DMS53 (cell line): ENCODE results near the gene EDC4.

ENCODE experiments used
- DNase-seq: peaks from one replicate; lab custom pipeline; 2025; lab: John Stamatoyannopoulos, UW

The EDC4 gene

DNA sequence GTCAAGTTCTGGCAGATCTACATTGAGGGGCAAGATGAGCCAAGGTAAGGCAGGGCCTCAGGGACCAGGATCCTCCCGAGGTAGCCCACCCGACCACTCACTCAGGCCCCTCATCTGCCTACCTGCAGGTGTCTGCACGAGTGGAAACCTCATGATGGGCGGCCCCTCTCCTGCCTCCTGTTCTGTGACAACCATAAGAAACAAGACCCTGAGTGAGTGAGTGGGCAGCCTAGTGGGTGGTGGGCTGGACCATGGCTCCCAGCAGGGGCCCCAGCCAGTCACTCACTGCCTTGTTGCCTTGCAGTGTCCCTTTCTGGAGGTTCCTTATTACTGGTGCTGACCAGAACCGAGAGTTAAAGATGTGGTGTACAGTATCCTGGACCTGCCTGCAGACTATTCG lies 5.4 kb downstream of the EDC4 start:
- no peak for DNase-seq

DNA sequence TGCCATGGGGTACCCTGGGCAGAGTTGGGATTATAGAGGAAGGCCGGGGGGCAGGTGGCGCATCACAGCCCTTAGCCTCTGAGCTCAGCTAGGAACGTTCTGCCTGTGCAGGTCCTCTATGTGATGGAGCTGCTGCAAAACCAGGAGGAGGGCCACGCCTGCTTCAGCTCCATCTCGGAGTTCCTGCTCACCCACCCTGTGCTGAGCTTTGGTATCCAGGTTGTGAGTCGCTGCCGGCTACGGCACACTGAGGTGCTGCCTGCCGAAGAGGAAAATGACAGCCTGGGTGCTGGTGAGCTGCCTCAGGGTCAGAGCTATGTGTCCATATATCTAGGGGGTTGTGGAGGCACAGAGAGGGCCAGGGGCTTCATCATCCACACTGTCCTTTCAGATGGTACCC lies 6.0 kb downstream of the EDC4 start:
- no peak for DNase-seq

DNA sequence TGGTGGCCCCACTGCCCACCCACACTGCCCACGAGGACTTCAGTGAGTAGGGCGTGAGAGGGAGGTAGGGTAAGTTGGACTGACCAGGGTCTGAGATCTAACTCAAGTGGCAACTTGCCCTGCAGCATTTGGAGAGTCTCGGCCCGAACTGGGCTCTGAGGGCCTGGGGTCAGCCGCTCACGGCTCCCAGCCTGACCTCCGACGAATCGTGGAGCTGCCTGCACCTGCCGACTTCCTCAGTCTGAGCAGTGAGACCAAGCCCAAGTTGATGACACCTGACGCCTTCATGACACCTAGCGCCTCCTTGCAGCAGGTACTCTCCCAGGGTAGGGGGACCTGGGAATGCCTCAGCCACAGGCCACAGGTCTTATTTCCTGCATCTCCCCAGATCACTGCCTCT lies 6.6 kb downstream of the EDC4 start:
- no peak for DNase-seq

DNA sequence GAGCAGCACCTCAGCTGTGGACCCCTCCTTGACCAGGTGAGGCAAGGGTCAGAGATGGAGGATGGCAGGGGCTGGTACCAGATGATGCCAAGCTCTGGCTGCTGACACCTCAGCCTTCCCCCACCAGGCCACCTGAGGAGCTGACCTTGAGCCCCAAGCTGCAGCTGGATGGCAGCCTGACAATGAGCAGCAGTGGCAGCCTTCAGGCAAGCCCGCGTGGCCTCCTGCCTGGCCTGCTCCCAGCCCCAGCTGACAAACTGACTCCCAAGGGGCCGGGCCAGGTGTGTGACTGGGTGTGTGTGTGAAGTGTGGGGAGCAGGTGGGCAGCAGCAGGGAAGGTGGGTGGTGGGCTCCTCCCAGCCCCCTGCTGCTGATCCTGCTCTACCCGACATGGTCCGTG lies 7.1 kb downstream of the EDC4 start:
- no peak for DNase-seq

DNA sequence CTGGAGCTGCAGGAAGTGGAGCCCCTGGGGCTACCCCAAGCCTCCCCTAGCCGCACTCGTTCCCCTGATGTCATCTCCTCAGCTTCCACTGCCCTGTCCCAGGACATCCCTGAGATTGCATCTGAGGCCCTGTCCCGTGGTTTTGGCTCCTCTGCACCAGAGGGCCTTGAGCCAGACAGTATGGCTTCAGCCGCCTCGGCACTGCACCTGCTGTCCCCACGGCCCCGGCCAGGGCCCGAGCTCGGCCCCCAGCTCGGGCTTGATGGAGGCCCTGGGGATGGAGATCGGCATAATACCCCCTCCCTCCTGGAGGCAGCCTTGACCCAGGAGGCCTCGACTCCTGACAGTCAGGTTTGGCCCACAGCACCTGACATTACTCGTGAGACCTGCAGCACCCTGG lies 7.7 kb downstream of the EDC4 start:
- DNase-seq, result no peak

DNA sequence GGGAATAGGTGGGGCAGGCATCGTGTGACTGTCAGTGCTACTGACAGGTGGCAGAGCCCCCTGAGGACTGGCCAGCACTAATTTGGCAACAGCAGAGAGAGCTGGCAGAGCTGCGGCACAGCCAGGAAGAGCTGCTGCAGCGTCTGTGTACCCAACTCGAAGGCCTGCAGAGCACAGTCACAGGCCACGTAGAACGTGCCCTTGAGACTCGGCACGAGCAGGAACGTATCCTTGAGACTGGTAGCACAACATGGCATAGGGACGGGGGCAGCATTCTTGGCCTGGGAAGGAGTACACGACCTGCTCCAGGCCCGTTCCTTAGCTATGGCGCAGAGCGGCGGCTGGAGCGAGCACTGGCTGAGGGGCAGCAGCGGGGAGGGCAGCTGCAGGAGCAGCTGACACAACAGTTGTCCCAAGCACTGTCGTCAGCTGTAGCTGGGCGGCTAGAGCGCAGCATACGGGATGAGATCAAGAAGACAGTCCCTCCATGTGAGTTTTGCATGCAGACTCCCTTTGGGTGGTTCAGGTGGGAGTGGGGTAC lies 8.8 kb downstream of the EDC4 start:
- DNase-seq, result no peak

DNA sequence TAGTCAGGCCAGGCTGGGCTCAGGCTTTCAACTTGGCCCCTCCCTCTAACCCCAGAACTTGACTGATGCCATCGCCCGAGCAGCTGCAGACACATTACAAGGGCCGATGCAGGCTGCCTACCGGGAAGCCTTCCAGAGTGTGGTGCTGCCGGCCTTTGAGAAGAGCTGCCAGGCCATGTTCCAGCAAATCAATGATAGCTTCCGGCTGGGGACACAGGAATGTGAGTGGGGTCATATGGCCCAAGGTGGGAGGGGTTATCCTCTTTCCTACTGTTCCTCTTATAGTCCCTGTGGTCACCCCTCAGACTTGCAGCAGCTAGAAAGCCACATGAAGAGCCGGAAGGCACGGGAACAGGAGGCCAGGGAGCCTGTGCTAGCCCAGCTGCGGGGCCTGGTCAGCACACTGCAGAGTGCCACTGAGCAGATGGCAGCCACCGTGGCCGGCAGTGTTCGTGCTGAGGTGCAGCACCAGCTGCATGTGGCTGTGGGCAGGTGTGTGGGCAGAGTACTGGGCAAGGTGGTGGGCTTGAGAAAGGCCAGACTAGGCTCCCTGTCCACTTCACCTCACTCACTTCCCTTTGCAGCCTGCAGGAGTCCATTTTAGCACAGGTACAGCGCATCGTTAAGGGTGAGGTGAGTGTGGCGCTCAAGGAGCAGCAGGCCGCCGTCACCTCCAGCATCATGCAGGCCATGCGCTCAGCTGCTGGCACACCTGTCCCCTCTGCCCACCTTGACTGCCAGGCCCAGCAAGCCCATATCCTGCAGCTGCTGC lies 9.7 kb downstream of the EDC4 start:
- no peak for DNase-seq

DNA sequence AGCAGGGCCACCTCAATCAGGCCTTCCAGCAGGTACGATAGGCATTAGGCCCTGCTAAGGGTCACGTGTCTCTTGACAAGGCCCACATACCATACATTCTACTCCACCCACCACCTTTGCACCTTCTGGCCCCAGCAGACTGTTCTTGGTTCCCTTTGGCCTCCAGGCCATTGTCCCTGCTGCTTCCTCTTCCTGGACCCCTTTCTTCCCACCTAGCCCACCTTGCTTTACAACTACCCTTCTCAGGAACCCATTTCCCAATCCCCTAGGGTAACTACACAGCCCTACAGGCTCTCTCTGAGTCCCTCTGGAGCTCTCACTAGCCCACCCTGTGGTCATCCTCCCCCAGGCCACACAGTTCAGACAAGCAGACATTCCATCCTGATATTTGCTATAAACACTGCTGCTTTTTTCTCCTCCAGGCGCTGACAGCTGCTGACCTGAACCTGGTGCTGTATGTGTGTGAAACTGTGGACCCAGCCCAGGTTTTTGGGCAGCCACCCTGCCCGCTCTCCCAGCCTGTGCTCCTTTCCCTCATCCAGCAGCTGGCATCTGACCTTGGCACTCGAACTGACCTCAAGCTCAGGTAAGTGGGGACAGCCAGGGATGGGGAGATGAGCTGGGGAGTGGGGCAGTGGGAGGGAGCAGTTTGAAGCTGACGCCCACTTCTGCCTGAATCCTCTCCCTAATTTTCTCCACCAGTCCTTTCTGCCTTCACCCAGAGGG lies 10.5 kb downstream of the EDC4 start:
- no peak for DNase-seq

DNA sequence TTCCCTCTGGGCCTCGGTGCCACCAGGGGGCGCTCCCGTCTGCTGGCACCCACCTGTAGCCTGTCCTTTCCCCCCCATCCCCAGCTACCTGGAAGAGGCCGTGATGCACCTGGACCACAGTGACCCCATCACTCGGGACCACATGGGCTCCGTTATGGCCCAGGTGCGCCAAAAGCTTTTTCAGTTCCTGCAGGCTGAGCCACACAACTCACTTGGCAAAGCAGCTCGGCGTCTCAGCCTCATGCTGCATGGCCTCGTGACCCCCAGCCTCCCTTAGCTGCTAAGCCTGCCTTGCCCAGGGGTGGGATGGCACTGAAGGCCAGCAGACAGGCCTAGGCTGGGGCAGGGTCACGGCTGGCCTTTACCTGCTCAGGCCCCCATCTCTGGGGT lies 11.0 kb downstream of the EDC4 start:
- peak; percentile 72 for DNase-seq

DNA sequence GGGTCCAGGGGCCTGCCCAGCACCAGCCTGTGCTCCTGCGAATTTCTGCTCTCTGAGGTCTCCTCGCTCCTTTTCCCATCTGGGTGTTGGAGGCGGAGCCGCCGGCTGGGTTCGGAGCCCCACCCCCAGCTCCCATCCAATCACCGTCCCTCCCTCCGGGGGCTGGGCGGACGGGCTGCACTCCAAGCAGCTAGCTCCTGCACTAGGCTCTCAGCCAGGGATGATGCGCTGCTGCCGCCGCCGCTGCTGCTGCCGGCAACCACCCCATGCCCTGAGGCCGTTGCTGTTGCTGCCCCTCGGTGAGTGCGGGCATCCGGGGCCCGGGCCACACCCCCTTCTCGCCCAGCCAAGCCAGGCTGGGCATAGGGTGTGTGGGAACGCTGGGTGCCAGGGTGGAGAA lies 11.8 kb downstream of the EDC4 start, which contains the start of gene NRN1L:
NRN1L (plus strand) TSS at position 202 of the 400 bp plus-strand sequence; CDS start at position 221, 19 bp downstream.
- DNase-seq, result no peak

DNA sequence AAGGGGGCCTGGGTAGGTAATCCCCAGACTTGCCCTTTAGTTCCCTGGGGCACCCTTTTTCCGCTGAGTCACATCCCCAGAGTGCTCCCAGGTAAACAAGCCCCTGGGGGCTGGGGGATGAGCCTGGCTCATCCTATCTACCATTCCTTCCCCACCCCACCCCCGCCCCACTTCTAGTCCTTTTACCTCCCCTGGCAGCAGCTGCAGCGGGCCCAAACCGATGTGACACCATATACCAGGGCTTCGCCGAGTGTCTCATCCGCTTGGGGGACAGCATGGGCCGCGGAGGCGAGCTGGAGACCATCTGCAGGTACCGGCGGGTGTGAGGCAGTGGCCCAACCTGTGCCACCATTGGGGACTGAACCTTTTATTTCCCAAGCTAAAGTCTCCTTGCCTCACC lies 12.7 kb downstream of the EDC4 start:
- no peak for DNase-seq

DNA sequence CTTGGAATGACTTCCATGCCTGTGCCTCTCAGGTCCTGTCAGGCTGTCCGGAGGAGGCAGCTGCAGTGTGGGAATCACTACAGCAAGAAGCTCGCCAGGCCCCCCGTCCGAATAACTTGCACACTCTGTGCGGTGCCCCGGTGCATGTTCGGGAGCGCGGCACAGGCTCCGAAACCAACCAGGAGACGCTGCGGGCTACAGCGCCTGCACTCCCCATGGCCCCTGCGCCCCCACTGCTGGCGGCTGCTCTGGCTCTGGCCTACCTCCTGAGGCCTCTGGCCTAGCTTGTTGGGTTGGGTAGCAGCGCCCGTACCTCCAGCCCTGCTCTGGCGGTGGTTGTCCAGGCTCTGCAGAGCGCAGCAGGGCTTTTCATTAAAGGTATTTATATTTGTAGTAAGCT lies 13.1 kb downstream of the EDC4 start:
- DNase-seq, result no peak

DNA sequence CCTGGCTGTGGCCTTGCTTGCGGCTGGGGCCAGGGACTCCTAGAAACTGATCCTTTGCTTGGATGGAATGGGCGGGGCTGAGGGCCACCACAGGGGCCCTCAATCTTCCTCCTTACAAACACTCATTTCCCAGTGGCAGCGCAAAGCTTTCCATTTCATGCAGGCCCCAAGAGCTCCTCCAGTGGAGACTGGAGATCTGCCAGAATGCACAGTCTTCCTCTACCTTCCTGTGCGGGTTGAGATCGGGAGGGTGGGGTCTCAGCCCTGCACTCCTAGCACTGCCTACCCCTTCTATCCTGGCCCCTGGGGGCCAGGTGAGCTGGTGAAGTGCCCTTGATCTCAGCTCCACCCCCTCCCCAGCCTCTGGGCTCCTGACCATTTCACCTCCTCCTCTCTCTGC lies 13.5 kb downstream of the EDC4 start:
- no peak for DNase-seq

DNA sequence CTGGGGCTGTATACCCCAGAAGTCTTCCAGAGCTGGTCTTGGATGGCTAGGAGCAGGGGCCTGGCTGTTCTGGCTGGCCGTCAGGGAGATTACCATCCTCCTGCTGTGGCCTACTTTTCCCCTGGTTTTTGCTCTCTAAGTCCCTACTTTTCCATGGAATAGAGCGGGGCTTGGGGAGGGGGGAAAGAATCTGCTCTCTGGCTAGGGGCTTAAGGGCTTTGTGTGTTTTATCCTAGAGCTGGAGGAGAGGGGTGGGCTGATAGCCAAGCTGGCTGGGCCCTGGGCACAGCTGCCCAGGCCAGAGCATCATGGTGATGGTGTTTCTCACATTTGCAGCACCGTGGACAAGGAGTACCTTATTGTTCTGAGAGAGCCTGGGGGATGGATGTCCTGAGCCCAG lies 15.5 kb downstream of the EDC4 start:
- DNase-seq, result no peak

DNA sequence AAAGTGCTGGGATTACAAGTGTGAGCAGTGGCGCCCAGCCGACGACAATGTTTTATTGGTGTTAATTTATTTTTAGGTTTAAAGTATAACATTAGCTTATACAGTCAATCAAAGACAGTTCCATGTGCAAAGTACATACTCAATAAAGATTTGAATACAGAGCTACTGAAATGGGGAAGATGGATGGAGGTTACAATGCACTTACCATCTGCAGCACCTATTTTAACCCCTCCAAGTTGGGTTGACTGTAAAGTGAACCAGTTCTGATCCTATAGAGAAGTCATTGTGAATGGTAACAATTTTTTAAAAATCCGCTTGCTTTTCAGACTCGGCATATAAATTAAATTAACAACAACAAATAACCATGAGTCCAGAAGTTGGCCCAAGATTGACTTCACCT lies 19.5 kb downstream of the EDC4 start:
- DNase-seq, result no peak

DNA sequence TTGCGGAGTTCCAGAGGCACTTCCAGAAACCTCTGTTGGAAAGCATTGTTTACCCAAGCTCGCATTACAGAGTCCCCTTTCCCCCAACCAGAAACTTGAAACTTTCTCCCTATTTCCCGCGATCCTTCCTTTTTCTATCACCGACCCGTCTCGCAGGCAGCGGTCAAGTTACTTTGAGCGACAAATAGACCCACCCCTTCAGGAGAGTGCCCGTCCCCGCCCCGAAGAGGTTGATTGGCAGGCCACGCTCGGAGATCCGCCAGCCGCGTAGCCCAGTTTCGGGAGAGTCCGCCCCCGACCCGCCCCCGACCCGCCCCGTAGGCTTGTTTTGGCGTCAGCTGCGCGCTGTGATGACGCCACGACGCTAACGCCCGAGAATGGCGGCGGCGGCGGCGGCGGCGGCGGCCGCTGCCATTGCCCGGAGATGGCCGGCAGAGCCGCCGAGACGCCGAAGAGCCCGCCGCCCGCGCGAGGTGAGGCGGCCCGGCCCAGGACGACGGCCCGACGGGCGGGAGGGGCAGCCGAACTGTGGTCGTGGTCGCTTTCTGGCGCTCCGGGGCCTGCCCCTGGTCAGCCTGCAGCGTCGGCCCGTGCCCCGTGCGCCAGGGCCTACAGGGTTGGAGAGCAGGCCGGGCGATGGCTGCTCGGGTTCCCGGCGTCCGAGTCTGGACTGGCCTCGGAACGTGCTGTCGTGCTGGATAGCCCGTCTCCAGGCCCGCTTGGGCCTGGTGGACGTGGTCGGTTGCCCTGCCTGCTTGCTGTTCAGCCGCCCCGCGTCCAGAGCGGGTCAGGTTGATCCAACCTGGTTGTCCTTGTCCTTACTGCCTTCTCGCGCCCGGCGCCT lies 20.3 kb downstream of the EDC4 start, which contains the start of gene PSKH1:
PSKH1 (plus strand) TSS at position 356 of the 844 bp plus-strand sequence. CDS start 15,496 bp downstream, outside the sequence.
- peak; percentile 95 for DNase-seq

DNA sequence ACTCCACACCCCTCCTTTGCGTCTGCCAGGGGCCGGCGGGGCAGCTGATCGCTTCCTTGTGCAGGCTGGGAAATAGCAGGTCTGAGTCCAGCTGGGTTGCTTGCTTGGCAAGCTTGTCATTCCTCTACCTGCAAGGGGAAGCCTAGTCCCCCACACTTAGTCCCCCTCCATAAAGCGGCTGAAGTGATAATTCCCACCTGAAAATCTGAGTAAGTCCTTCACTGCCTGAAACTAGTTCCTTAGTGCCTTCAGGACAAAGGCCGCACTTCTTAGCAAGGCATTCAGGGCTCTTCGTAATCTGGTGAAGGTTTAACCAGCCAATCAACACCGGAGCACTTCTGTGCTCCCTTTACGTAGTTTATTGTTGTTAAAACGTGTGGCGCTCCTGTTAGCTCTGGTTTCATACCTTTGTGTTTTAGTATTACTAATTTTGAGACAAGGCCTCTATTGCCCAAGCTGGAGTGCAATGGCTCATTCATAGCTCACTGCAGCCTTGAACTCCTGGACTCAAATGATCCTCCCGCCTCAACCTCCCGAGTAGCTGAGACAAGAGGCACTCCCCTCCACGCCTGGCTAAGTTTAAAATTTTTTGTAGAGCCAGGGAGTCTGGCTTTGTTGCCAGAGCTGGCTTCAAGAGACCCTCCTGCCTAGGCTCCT lies 21.0 kb downstream of the EDC4 start:
- DNase-seq, result no peak

DNA sequence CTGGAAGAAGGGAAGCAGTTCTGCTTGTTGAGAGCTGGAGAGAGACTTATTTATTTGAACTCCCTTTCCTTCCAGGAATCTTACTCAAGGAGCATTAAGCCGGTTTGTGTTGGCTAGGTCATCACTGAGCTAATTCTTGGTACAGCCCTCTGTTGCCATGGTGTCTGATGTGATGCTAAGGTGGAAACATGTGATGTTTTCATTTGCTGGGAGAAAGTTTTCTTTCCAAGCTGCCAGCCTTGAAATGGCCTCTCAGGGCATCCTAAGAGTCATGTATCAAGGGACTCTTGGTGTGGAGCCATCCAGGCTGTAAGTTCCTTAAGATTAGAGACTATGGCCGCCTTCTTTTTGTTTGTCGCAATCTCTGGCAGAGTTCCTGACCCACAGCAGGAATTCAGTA lies 24.4 kb downstream of the EDC4 start:
- no peak for DNase-seq

DNA sequence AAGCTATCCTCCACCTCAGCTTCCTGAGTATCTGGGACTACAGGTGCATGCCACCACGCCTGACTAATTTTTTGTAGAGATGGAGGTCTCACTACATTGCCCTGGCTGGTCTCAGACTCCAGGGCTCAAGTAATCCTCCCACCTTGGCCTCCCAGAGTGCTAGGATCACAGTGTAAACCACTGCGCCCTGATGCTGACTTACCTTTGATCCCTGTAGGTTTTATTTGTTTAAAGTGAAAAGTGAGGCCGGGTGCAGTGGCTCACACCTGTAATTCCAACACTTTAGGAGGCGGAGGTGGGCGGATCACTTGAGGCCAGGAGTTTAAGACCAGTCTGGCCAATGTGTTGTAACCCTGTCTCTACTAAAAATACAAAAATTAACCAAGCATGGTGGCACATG lies 28.9 kb downstream of the EDC4 start:
- no peak for DNase-seq

DNA sequence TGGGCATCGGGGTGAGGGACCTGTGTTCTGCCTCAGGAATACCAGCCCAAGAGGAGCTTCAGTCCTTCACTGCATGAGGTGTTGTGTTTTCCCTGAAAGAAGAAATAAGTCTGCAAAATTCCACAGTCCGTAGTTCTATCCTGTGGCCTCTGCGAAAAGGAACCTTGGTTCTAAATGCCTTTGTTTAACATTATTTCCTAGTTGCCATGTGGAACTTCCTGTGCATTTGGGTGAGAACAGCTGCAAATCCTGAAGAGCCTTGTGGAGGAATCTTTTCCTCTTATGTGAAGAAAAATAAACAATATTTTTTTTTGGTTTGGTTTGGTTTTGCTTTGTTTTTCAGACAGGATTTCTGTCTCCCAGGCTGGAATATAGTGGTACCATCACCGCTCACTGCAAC lies 30.0 kb downstream of the EDC4 start:
- DNase-seq, result no peak

DNA sequence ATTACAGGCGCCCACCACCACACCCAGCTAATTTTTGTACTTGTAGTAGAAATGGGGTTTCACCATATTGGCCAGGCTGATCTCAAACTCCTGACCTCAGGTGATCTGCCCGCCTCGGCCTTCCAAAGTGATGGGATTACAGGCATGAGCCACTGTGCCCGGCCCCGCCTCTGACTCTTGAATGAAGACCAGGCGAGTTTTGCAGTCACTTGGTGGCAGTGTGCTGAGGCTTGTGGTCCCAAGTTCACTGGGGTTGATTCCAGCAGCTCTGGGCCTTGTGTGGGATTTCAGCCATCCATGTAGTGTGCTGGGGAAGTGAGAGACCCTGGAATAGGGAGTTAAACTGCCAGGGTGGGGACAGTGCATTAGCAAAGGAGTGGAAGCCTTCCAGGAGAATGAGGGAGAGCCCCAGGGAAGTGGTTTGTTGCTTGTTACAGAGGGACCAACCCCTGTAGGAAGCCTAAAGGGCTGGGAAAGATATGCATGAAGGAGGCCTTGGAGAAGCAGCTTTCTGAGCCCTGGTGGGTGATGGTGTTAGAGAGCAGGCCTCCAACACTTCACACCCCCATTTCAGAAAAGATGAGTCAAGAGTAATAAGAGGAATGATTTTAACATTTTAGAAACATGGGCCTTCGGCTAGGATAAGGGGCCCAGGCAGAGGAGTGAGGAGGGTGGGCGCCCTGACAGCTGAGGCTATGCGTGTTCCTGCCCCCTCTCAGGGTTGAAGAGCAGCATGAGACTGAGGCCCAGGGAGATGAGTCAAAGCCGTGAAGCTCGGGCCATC lies 34.7 kb downstream of the EDC4 start:
- DNase-seq, result no peak
